Stimulated activated CD4-positive, alpha-beta T cell treated with anti-CD3 and anti-CD28 coated beads, Interleukin-1b, Interleukin-23, amount 100 ng/mL, for 1 hour (primary cell): Measurements from ENCODE around the gene PLIN3.
"Not testable (repeated sequence)": the region's sequence is repeated elsewhere in the genome, so short reads cannot be mapped to it uniquely, and the experiment has no call there.

Source experiments
- DNase-seq, 2 donors: peaks; one replicate each; pipeline ENCODE4 v3.0.0-alpha.2; 2020; ENCODE audit warnings: low read depth in 2 of 2

Gene PLIN3, protein sequence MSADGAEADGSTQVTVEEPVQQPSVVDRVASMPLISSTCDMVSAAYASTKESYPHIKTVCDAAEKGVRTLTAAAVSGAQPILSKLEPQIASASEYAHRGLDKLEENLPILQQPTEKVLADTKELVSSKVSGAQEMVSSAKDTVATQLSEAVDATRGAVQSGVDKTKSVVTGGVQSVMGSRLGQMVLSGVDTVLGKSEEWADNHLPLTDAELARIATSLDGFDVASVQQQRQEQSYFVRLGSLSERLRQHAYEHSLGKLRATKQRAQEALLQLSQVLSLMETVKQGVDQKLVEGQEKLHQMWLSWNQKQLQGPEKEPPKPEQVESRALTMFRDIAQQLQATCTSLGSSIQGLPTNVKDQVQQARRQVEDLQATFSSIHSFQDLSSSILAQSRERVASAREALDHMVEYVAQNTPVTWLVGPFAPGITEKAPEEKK

DNA sequence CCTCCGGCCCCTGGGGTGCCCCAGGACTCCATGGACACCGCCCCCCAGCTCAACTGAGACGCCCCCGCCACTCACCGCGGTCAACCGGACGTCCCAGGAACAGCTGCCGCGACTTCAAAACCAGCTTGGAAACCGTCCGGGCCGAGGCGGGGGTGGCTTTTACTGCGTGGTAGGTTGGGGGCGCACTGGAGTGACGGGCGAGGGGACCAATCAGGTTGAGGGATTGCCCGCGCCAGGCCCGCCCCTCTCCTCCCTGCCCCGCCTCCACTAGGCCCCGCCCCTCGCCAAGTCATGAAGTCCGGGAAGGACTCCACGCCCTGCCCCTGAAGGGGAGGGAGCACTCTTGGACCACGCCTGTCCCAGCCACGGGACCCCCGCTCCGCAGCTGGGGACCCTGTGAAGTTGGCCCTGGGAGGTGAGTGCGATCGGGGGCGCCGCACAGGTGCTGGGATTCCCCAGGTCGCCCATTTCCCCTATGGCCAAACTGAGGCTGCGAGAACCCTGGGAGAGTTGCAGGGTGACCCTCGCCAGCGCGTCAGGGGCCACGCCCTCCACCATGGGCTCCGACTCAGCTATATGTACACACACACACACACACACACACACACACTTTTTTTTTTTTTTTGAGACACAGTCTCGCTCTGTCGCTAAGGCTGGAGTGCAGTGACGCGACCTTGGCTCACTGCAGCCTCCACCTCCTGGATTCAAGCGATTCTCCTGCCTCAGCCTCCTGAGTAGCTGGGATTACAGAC, at the start of gene PLIN3:
PLIN3 (minus strand) TSS at position 134 of the 752 bp plus-strand sequence. CDS start 6,273 bp downstream, outside the sequence.
- DNase-seq, result peak; percentile 80 to 96

DNA sequence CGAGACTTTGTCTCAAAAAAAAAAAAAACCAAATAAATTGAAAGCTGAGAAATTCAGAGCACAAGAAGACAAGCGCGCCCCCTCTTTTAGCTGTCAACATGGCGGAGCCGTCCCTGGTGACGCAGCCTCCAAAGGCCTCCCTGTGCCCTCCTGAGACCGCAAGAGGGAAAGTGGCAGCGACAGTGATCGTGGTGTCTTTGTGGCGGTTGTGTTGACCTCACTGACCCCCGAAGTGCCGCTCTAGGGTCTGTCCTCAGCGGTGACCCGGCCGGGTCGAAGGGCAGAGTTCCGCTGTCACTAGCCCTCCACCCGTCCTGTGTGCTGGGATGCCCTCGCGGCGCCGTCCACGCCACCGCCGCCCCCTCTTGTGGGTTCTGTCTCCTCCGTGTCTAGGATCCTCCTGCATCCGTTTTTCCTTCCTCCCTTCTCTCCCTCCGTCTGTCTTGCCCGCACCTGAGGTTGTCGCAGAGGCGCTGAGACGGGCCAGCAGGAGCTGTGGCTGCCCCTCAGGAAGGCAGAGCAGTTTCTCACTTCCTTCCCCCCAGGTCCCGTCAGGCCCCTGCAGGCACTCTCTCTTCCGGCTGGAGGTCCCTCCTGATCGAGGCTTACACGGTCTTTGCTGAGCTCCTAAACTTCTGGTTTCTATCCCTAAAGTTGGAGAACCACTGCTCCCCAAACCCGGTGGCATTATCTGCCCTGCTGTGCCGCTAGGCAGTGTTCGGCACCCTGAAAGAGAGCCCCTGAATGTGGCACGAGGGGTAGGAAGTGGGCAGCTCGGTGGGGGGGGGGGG, 49.0 kb upstream of the PLIN3 start:
- no peak for DNase-seq

DNA sequence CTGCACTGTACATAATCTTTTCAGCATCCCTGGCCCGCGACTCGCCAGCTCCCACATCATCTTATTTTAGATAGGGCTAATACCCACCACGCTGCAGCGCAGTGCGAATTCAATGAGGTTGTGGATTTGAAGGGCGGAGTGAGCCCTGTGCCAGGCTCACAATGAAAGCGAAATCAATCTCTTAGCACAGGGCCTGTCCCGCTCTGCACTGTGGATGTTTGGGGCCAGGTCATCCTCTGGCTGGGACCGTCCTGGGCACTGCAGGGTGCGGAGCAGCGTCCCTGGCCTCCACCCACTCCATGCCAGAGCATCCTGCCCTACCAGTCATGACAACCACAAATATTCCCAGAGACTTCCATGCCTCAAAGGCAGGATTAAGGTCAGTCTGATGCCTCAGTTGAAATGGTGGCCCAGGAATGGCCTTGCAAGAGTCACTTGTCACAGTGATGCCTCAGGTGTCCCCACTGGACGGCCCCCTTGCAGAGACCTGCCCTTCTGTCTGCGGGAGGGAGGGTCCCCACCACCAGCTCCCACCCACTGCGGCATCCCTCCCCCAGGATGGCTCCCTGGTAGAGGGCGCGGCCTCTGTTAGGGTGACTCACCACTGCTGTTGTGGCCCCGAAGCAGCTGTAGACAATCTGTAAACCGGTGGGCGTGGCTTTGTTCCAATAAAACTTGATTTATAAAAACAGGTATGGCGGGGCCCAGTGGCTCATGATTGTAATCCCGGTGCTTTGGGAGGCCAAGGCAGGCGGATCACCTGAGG, 47.5 kb upstream of the PLIN3 start:
- DNase-seq, result peak; percentile 39 to 52

DNA sequence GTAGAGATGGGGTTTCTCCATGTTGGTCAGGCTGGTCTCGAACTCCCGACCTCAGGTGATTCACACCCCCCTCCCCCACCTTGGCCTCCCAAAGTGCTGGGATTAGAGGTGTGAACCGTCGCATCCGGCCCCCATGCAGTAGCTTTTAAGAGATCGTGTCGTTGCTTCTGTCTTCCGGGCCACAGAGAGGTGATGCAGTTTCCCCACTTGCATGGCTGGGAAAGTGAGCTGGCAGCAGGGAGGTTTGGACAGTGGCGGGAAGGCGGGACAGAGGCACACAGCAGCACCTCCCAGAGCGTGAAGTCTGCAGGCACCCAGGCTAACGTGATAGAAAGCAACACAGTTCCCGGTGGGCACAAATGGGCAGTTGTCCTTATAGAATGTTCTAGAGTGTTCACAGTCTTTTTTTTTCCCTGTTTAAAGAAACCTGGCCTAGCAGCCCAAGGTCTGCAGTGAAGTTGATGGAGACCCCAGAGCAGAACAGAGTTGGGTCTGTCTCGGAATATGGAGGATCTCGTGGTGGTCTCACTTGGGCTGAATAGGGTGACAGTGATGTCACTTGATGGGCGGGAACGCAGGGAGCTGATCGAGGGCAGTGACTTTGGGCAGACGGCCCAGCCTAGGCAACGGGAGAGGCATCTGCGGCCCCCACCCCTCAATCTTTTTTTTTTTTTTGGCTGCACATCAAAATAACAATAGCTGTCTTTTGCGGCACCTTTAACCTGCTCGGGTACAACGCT, 46.7 kb upstream of the PLIN3 start:
- DNase-seq, result no peak

DNA sequence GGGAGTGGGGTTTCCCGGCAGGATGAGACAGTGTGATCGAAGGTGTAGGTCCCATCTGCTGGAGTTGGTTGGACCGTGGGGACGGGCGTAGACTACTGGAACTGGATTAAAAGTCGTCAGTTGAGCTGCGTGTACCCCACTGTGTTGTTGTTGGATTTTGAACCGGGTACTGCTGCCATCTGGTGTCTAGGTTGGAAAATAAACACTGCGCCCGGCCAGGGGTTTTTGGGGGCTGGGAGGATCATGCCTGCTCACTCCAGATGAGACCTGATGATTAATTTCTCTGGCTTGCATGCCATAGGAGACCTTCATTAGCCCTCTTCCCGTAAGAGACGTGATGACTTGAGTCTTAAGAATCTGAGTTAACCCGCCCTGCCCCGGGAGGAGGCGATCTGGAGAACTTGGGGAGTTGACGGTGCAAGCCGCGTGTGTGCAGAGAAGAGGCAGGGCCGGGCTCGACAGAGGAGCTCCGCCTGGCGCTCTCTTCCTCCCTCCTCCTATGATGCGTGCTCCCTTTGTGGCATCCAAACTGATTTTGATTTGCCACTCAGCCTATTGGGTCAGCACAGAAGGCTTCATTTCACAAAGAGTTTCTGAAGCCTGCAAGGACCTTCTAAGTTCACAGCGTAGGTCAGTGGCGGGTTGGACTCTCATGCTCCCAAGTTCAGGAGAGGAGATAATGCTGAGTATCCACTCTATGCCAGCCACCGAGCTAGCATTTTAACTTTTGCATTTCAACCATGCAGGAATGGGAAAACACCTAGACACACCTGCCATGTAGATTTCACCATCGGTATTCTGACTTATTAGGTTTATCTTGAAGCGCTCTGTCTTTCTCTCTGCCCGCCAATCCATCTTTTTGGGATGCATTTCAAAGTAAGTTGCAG, 44.6 kb upstream of the PLIN3 start:
- peak in 1 of 2 donors; percentile 50 for DNase-seq

DNA sequence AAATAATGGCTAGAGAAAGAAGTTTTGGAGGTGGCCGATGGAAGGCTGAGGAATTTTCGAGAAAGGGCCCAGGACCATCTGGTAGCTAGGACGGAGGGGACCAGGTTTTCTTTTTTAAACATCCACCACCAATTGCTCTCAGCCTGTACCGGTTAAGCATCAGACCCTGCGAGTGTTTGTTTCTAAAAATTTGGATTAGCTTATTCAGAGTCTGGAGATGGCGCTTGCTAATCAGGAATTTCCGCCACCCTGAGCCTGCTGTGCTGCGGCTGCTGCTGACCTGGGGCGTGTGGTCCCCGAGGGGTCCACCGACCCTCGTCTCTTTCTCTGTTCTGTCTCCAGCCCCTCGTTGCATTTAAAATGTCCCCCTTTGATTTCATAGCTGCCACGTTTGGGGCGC, 43.8 kb upstream of the PLIN3 start:
- DNase-seq, result no peak

DNA sequence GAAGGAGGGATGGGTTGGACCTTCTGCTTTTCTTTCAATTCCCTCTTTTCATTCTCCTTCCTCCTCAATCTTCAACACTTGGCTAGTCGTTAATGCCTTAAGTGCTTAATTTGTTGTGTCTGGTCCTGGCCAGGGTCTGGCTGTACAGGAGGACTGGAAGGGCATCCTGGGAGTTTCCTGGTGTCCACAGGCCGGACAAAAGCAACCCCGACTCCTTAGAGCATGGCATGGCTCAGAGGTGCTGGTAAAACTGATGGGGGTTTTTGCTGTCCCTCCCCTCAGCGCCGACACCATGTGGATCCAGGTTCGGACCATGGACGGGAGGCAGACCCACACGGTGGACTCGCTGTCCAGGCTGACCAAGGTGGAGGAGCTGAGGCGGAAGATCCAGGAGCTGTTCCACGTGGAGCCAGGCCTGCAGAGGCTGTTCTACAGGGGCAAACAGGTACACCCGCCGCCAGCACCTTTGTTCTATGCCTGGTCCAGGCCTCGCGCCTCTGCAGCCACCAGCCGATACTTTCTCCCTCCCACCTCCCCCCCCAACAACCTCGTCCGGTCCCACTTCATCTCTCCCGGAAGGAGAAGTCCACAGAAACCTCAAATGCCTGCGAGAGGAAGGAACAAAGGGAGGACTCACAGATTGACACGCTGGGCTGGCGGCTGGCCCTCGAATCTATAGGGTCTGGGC, 43.3 kb upstream of the PLIN3 start:
- DNase-seq, result no peak

DNA sequence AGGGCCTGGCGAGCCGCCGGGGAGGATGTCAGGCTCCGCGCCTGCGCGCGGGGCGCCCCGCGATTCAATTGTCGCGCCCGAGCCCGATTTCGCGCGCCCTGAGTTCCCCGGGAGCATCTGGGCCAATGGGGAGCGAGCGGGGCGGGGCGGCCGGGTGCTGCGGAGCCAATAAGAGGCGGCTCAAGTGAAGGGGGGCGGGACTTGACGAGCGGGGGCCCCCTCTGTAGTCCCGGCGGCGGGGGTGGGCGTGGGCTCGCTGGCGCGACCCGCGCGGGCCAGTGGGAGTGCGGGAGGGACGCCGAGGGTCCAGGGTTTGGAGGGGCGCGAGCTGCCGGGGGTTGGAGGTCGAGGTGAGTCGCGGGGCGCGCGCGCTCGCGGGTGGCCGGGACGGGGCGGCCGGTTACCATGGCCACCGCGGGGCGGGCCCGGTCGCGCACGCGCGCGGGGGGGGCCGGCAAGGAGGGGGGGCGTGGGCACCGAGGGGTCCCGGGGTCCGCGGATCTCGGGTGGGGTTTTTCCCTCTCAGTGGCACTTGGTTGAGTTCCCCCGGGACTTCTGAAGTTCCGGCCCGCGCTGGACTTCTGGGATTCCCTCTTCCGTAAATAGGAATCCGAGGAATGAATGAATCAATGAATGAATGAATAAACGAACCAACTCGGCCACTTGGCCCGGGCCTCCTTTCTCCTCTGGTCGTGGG, 42.6 kb upstream of the PLIN3 start:
- DNase-seq, result peak; percentile 83 to 91

DNA sequence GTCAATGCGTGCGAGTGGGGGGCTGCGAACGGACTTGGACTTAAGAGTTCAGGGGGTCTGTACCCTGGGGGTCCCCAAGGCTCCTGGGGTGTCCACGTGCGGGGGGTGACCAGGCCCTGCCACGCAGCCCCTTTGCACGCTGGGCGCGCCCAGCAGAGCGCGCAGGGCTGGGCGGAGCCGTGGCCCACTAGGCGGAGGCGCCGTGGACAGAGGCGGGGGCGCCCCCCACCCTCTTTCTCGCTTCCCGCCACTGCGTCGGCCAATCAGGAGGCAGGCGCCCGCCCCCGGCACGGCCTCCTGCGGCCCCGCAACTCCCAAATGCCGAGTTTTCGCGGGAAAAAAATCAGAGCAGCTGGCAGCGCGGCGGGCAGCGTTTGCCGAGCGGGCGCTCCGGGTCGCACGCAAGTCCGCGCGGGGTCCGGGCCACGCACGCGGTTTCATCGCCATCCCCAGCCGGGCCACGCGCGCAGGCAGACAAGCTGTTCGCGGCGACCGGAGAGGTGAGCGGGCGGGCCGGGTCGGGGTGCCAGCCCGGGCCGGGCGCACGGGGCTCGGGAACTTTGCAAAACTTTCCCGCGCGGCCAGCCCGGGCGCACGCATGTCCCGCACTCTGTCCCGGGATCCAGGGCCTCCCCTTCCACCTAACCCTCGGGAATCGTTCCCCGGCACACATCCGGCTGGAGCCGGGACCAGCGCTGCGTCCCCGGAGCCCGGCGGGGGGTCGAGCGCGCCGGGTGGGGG, 41.9 kb upstream of the PLIN3 start, which contains the start of gene UHRF1:
UHRF1 (plus strand) TSS at position 346 of the 741 bp plus-strand sequence. CDS start 1,385 bp downstream, outside the sequence.
- DNase-seq, result no peak

DNA sequence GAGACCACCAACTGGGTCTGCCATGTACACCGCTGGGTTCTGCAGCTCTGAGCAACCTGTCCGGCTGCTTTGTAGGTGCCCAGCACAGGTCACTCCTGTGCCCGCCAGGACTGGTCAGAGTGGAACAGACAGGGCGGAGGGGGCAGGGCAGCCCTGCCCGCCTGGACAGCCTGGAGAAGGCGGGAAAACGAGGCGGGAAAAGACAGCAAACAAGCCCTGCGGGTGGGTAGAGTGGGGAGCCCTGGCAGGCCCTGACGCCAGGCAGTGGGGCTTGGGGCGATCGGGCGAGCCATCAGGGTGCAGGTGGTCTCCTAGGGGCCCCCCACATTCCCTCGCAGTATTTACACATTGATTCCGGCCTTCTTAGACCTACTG, 41.3 kb upstream of the PLIN3 start:
- no peak for DNase-seq

DNA sequence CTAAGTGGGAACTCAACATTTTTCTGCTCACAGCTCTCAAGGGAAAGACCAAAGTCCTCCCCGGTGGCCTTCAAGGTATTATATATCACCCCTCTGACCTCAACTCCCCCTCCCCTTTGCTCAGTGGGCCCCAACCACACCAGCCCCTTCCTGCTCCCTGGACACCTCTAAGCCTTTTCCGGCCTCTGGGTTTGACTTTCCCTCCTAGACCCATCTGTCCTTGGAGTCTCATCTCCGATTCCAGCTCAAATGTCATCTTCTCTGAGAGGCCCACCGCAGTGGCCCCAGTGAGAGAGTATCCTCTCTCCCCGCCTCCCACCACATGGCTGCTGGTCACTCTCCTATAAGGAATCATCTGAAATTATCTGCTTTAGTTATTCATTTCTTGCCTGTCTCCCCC, 40.9 kb upstream of the PLIN3 start:
- no peak for DNase-seq

DNA sequence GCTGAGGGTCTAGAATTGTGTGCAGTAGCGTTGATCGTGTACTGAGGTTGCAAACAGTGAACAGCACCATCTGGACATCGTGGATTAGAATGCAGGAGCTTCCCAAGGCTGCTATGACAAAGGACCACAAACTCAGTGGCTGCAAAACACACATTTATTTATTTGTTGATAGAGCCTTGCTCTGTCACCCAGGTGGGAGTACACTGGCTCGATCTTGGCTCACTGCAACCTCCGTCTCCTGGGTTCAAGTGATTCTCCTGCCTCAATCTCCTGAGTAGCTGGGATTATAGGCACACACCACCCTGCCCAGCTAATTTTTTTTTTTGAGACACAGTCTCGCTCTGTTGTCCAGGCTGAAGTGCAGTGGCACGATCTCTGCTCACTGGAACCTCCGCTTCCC, 39.5 kb upstream of the PLIN3 start:
- DNase-seq, result no peak

DNA sequence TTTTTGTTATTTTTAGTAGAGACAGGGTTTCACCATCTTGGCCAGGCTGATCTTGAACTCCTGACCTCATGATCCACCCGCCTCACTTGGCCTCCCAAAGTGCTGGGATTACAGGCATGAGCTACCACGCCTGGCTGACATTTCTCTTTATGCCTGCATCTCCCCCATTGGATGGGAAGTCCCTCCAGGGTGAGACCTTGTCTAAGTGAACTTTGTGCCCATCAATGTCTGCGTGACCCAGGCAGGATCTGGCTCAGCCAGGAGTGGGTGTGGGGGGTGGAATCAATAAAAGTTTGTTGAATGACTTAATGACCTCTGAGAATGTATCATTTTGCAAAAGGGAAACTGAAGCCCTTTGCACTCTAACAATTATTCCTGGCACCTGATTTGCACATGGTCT, 37.0 kb upstream of the PLIN3 start:
- no peak for DNase-seq

DNA sequence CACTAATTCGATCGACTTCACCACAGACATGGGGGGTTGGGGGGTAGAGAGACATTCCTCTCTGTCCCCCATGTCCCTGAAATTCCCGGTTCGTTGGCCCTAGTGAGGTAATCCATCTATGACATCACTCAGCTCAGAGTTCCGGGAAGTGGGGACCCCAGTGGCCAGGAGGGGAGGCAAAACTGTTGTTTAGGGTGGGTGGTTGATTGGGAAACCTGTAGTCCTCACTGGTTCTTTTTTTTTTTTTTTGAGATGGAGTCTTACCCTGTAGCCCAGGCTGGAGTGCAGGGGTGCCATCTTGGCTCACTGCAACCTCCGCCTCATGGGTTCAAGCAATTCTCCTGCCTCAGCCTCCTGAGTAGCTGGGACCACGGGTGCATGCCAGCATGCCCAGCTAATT, 35.3 kb upstream of the PLIN3 start, which contains the start of gene ARRDC5:
ARRDC5 (minus strand) TSS at position 101 of the 400 bp plus-strand sequence; CDS start at position 30, 71 bp downstream.
- DNase-seq, result no peak

DNA sequence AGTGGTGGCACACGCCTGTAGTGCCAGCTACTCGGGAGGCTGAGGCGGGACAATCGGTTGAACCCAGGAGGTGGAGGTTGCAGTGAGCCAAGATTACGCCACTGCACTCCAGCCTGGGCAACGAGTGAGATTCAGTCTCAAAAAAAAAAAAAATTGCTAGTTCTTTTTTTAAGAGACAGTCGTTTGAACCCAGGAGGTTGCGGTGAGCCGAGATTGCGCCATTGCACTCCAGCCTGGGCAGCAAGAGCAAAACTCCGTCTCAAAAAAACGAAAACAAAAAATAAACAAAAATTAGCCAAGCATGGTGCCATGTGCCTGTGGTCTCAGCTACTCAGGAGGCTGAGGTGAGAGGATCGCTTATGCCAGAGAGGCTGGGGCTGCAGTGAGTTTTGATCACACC, 33.4 kb upstream of the PLIN3 start:
- not testable (repeated sequence) for DNase-seq

DNA sequence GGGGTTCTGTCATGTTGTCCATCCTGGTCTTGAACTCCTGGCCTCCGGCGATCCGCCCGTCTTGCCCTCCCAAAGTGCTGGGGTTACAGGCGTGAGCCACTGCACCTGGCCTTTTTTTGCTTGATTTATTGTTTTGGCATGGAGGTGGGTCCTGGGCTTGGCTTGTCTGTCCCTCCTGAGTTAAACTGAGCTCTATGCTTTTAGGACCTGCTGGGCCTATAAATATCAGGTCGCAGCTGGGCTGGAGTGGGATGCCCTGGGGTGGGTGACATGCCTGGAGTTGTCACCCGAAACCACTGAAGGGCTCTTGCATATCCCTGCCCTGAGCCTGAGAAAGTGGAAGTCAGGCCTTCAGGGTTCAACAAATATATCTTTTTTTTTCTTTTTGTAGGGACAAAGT, 29.7 kb upstream of the PLIN3 start:
- no peak for DNase-seq

DNA sequence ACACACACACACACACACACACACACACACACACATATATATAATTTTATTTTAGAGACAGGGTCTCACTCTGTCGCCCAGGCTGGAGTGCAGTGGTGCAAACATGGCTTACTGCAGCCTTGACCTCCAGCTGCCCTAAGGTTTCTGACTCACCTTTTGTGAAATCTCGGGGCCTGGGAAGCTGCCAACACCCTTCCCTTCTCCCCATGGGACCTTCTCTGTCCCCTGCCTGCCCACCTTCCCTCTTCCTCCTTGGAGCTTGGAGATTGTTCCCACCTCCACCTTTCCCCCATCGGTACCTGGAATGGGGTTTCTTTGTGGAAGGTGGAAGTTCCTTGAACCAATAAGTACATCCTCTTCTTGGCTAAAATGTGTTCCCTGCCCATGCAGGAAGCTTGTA, 28.9 kb upstream of the PLIN3 start:
- no peak for DNase-seq

DNA sequence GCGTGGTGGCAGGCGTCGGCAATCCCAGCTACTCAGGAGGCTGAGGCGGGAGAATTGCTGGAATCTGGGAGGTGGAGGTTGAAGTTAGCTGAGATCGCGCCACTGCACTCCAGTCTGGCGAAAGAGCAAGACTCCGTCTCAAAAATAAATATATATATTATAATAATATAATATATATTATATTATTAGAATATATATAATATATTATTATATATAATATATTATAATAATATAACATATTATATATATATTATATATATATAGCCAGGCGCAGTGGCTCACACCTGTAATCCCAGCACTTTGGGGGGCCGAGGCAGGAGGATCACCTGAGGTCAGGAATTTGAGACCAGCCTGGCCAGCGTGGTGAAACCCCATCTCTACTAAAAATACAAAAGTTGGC, 25.5 kb upstream of the PLIN3 start:
- DNase-seq, result not testable (repeated sequence)
